Measurements from ENCODE around the gene TMPRSS9. TPM values are rescaled to one million over a fixed set of nuclear protein-coding genes. Genes with fewer than 3 reads are reported as not detected.

TMPRSS9 gene
- total and polyA plus RNA-seq, 2 of the 13 experiments (the other 11 are each of a cell fraction or from before 2014, with no cell fraction given): 2.5 to 5.2 TPM

- no peaks in the 10 kb centered on the region for H3K36me3 ChIP-seq (replicated peaks in 1 of 2; ENCODE audit: control insufficient read depth in 1 of 2, insufficient read depth in 2 of 2, low read length in 2 of 2)
- no peak overlapping the region for H3K4me3 ChIP-seq (replicated peaks in 1 of 3; ENCODE audit: insufficient read depth in 1 of 3, low read depth in 2 of 3, low read length in 3 of 3)
- no peak for FAIRE-seq
- ChIA-PET POLR2A (no interaction called here), CTCF (ENCODE audit: low intra/inter-chr PET ratio, low total read pairs) (no interaction called here)
- peaks cover 0 to 6% of the 10 kb centered on the region in 2 experiments; a peak in 4 of 5 replicates for H3K27me3 ChIP-seq (ENCODE audit: control insufficient read depth in 1 of 2, insufficient read depth in 2 of 2, low read length in 2 of 2)
- H3K4me1 ChIP-seq (ENCODE audit: insufficient read depth, low read length): no peaks in the 10 kb centered on the region
- no peak for ATAC-seq
- no peak overlapping the region for H2AFZ ChIP-seq (ENCODE audit: low read length)
- H3K9ac ChIP-seq (ENCODE audit: insufficient read depth, low read depth, low read length): no peak overlapping the region
- H3K79me2 ChIP-seq (ENCODE audit: insufficient read depth, low read length): no peaks in the 10 kb centered on the region
- H3K4me2 ChIP-seq (ENCODE audit: low read depth, low read length): no peak overlapping the region
- WGBS (ENCODE audit: low lambda C conversion rate): 91% methylated on average over 23 of the region's 34 CpGs
- DNase-seq (ENCODE audit: low spot score): no peak
- in situ Hi-C loops (cut with HindIII; ENCODE audit: extremely low pct_ligation_motif_present, low pct_unique_long_range_greater_than_20kb): no loop called here
- intact Hi-C loops (cut with micrococcal nuclease; ENCODE audit: unreplicated experiment): no loop called here
- H3K27ac ChIP-seq (ENCODE audit: extremely low read length, insufficient read depth, low read length): no peak overlapping the region
- H3K9me3 ChIP-seq (ENCODE audit: low read length): no peaks in the 10 kb centered on the region
- no peaks in the 10 kb centered on the region for H4K20me1 ChIP-seq (ENCODE audit: insufficient read depth, low read length)
- no TSS peak for BruUV-seq (replicated peaks)
- TF ChIP-seq TBX3 (IDR thresholded peaks at IDR 0.05; ENCODE audit: borderline replicate concordance) (no peak), ISL2 (CRISPR knock-in tag; IDR thresholded peaks at IDR 0.05) (no peak), SMARCC2 (IDR thresholded peaks at IDR 0.05) (no peak), ZNF574 (CRISPR knock-in tag; IDR thresholded peaks at IDR 0.05) (no peak), ATRX (CRISPR knock-in tag; IDR thresholded peaks at IDR 0.05; ENCODE audit: borderline replicate concordance) (no peak), DR1 (CRISPR knock-in tag; IDR thresholded peaks at IDR 0.05) (no peak), DPF2 (CRISPR knock-in tag; IDR thresholded peaks at IDR 0.05; ENCODE audit: borderline replicate concordance, low read depth) (no peak), CTCF (CRISPR knock-in tag; IDR thresholded peaks at IDR 0.05) (no peak), SAFB2 (CRISPR knock-in tag; IDR thresholded peaks at IDR 0.05; ENCODE audit: borderline replicate concordance, low read depth) (no peak), ZNF335 (CRISPR knock-in tag; IDR thresholded peaks at IDR 0.05) (no peak), SRSF1 (optimal IDR thresholded peaks at IDR 0.05; ENCODE audit: low read depth, low read length) (no peak), HNF4A (CRISPR knock-in tag; IDR thresholded peaks at IDR 0.05) (no peak), ZNF562 (CRISPR knock-in tag; IDR thresholded peaks at IDR 0.05; ENCODE audit: borderline replicate concordance) (no peak)
- TF ChIP-seq, protein P1, sequence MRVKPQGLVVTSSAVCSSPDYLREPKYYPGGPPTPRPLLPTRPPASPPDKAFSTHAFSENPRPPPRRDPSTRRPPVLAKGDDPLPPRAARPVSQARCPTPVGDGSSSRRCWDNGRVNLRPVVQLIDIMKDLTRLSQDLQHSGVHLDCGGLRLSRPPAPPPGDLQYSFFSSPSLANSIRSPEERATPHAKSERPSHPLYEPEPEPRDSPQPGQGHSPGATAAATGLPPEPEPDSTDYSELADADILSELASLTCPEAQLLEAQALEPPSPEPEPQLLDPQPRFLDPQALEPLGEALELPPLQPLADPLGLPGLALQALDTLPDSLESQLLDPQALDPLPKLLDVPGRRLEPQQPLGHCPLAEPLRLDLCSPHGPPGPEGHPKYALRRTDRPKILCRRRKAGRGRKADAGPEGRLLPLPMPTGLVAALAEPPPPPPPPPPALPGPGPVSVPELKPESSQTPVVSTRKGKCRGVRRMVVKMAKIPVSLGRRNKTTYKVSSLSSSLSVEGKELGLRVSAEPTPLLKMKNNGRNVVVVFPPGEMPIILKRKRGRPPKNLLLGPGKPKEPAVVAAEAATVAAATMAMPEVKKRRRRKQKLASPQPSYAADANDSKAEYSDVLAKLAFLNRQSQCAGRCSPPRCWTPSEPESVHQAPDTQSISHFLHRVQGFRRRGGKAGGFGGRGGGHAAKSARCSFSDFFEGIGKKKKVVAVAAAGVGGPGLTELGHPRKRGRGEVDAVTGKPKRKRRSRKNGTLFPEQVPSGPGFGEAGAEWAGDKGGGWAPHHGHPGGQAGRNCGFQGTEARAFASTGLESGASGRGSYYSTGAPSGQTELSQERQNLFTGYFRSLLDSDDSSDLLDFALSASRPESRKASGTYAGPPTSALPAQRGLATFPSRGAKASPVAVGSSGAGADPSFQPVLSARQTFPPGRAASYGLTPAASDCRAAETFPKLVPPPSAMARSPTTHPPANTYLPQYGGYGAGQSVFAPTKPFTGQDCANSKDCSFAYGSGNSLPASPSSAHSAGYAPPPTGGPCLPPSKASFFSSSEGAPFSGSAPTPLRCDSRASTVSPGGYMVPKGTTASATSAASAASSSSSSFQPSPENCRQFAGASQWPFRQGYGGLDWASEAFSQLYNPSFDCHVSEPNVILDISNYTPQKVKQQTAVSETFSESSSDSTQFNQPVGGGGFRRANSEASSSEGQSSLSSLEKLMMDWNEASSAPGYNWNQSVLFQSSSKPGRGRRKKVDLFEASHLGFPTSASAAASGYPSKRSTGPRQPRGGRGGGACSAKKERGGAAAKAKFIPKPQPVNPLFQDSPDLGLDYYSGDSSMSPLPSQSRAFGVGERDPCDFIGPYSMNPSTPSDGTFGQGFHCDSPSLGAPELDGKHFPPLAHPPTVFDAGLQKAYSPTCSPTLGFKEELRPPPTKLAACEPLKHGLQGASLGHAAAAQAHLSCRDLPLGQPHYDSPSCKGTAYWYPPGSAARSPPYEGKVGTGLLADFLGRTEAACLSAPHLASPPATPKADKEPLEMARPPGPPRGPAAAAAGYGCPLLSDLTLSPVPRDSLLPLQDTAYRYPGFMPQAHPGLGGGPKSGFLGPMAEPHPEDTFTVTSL (CRISPR knock-in tag; IDR thresholded peaks at IDR 0.05; ENCODE audit: borderline replicate concordance): no peak
Measured at GRCh38 chr19:2353887-2354592, 6.0 kb upstream of the TMPRSS9 start.
